DOHH2 (cell line): ENCODE results near the gene OAT.

Experiments
- H3F3A ChIP-seq: fragments of 200-600 bp; sonication (generic), shearing (Covaris generic); 2 replicates; pipeline ENCODE4 v1.6.0; 2016; ENCODE audit warnings: antibody characterized with exemption, mild to moderate bottlenecking; ENCODE audit not compliant: control insufficient read depth, insufficient read depth
- H3K27ac ChIP-seq: fragments of 200-600 bp; sonication (generic); 2 replicates; pipeline ENCODE4 v1.5.1; 2014; ENCODE audit warnings: low read depth, mild to moderate bottlenecking, low read length, moderate library complexity
- H3K27me3 ChIP-seq: fragments of 200-600 bp; sonication (generic); 2 replicates; pipeline ENCODE4 v1.6.1; 2014; ENCODE audit warnings: mild to moderate bottlenecking, low read length, mixed read lengths; ENCODE audit not compliant: control insufficient read depth
- H3K36me3 ChIP-seq: fragments of 200-600 bp; sonication (generic); 2 replicates; pipeline ENCODE4 v1.6.1; 2014; ENCODE audit warnings: mild to moderate bottlenecking, low read length, moderate library complexity, mixed read lengths; ENCODE audit not compliant: control insufficient read depth
- H3K4me1 ChIP-seq: fragments of 200-600 bp; sonication (generic); 2 replicates; pipeline ENCODE4 v1.6.1; 2014; ENCODE audit warnings: mild to moderate bottlenecking, low read length, mixed read lengths; ENCODE audit not compliant: control insufficient read depth
- H3K4me2 ChIP-seq: fragments of 200-600 bp; sonication (generic); 2 replicates; pipeline ENCODE4 v1.6.0; 2014; ENCODE audit warnings: mild to moderate bottlenecking, low read length, moderate library complexity
- H3K4me3 ChIP-seq: fragments of 200-600 bp; sonication (generic); 2 replicates; pipeline ENCODE4 v1.5.1; 2014; ENCODE audit warnings: mild to moderate bottlenecking, low read length, mixed read lengths
- H3K79me2 ChIP-seq: fragments of 200-600 bp; sonication (generic); 2 replicates; pipeline ENCODE4 v1.6.1; 2014; ENCODE audit warnings: mild to moderate bottlenecking, low read length, mixed read lengths; ENCODE audit not compliant: control insufficient read depth
- H3K9me2 ChIP-seq: fragments of 200-600 bp; sonication (generic); replicated peaks from 2 replicates; pipeline ENCODE4 v1.6.1; 2014; ENCODE audit warnings: mild to moderate bottlenecking, low read length, mixed read lengths; ENCODE audit not compliant: control insufficient read depth
- H3K9me3 ChIP-seq: fragments of 200-600 bp; sonication (generic); 2 replicates; pipeline ENCODE4 v1.6.1; 2014; ENCODE audit warnings: antibody characterized with exemption, low read length, mixed read lengths; ENCODE audit not compliant: control insufficient read depth, insufficient read depth
- H4K20me1 ChIP-seq: fragments of 200-600 bp; sonication (generic); 2 replicates; pipeline ENCODE4 v1.6.0; 2014; ENCODE audit warnings: low read depth, mild to moderate bottlenecking, antibody characterized with exemption, low read length, moderate library complexity; ENCODE audit not compliant: control insufficient read depth, insufficient read depth
- CTCF ChIP-seq: fragments of 200-600 bp; sonication (generic); IDR thresholded peaks from one replicate; pipeline ENCODE4 v1.5.1; 2014; ENCODE audit warnings: antibody characterized with exemption, mild to moderate bottlenecking, low read depth, low read length; ENCODE audit not compliant: poor library complexity, severe bottlenecking
- EZH2phosphoT487 ChIP-seq: fragments of 200-600 bp; sonication (generic); IDR thresholded peaks from 2 replicates; pipeline ENCODE4 v1.6.1; 2017; ENCODE audit warnings: borderline replicate concordance, mild to moderate bottlenecking, antibody characterized with exemption, low read length, moderate library complexity, mixed read lengths

Gene OAT

DNA sequence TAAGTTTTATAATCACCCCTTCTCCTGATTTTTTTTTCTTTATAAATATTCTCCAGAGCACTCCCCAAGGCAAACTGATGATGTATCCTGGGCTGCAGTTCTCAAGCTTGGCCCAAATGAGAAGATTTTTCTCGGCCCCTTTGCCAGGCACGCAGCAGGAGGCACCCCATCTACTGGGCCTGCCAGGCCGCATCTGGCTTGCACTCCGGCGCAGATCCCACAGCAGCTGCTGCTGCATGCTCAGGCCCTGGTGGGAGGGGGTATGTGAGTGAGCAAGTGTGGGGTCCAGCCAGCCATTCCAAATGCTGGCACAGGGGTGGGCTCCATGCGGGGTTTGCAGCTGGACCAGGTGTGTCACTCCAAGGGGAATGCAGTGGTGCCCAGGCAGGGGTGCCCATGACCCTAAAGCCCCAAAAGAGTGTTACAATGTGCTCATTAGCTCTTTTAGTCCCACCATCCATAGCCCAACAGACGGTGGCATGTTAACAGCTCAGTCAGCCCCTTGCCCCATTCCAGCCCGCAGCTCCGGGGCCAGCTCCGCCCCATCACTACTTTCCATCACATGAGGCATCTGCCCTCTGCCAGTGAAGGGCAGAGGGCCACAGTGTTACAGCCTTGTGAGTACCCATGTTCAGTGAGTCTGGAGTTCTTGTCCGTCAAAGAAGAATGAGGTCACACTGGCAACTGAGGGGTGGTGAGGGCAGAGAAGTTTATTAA, 25.9 kb downstream of the OAT start:
- Histone ChIP-seq H3K36me3 (no peaks in the 10 kb centered on the region), H3K4me1 (peaks cover 10% of the 10 kb centered on the region), H4K20me1 (no peaks in the 10 kb centered on the region), H3K9me3 (peaks cover 4% of the 10 kb centered on the region; the same call in 1 of the 2 replicates), H3K27me3 (no peaks in the 10 kb centered on the region), H3K79me2 (no peaks in the 10 kb centered on the region), H3F3A (no peaks in the 10 kb centered on the region), H3K27ac (no peak overlapping the region), H3K4me3 (no peak overlapping the region), H3K4me2 (no peak overlapping the region), H3K9me2 (no peaks in the 10 kb centered on the region)
- no peak for TF ChIP-seq CTCF
- no peak for TF ChIP-seq EZH2phosphoT487

- H3K36me3 ChIP-seq = no peaks in the 10 kb centered on the region
- H3K27ac ChIP-seq = no peak overlapping the region
- H3K79me2 ChIP-seq = no peaks in the 10 kb centered on the region
- H3K4me1 ChIP-seq = peaks cover 10% of the 10 kb centered on the region
- no peaks in the 10 kb centered on the region for H3F3A ChIP-seq
- no peaks in the 10 kb centered on the region for H3K9me2 ChIP-seq
- no peaks in the 10 kb centered on the region for H4K20me1 ChIP-seq
- H3K4me2 ChIP-seq = no peak overlapping the region
- H3K4me3 ChIP-seq = no peak overlapping the region
- TF ChIP-seq EZH2phosphoT487 (no peak), CTCF (no peak)
- H3K27me3 ChIP-seq = no peaks in the 10 kb centered on the region
- H3K9me3 ChIP-seq = peaks cover 4% of the 10 kb centered on the region; the same call in 1 of the 2 replicates
Observed at GRCh38 chr10:124390471-124391187, 28.1 kb downstream of the OAT start.

DNA sequence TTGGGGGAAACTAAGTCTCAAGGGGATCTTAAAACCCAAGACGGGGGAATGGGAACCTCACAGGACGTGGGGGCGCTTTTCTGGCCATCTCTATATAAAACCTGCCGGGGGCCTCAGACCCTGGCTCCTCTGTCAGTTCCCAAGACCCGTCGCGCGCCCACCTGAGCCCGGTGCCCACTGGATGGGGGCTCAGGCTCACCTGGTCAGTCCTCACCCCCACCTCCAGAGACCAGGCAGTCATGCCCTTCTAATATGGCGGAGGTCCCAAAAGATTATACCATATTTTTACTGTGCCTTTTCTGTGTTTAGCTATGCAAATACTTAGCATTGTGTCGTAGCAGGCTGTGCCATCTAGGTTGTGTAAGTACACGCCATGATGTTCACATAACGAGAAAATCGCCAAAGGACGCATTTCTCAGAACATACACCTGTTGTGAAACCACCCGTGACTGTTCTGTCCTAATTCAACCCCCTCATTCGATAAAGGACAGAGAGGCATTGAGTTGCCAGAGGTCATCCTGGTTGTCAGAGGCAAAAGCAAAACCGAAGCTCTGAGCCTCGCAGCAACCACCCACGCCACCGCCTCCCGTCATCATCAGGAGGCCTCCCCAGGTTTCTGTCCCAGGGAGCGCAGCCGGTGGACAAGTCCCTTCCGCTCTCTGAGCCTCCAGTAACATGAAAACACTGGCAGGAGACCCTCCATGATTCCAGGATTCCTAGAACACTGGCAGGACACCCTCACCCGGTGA, 28.9 kb downstream of the OAT start:
- Histone ChIP-seq H3K4me1 (peaks cover 10% of the 10 kb centered on the region), H3F3A (no peaks in the 10 kb centered on the region), H3K9me2 (no peaks in the 10 kb centered on the region), H3K27ac (no peak overlapping the region), H3K4me3 (peak overlapping the region; percentile 43), H3K79me2 (no peaks in the 10 kb centered on the region), H4K20me1 (no peaks in the 10 kb centered on the region), H3K27me3 (no peaks in the 10 kb centered on the region), H3K9me3 (peaks cover 4% of the 10 kb centered on the region; the same call in 1 of the 2 replicates), H3K36me3 (no peaks in the 10 kb centered on the region), H3K4me2 (peak overlapping the region; percentile 61)
- TF ChIP-seq CTCF = no peak
- no peak for TF ChIP-seq EZH2phosphoT487
